Limb (tissue), 2 donors: Measurements from ENCODE around the gene SHROOM3.

Experiments used
- DNase-seq, 2 donors: peaks; one replicate each; pipeline ENCODE4 v3.0.0-alpha.2; 2016; ENCODE audit errors: extremely low spot score in 2 of 2

Gene SHROOM3

GRCh38 chr4:76740866-76741662 lies 306.0 kb downstream of the SHROOM3 start:
- no peak for DNase-seq

GRCh38 chr4:76741663-76742020 lies 306.6 kb downstream of the SHROOM3 start:
- no peak for DNase-seq

GRCh38 chr4:76744241-76744921 lies 309.4 kb downstream of the SHROOM3 start:
- DNase-seq, result no peak

GRCh38 chr4:76745240-76745639 lies 310.2 kb downstream of the SHROOM3 start:
- no peak for DNase-seq

- peak in 1 of 2 donors; percentile 68 for DNase-seq
These were observed 312.5 kb downstream of the SHROOM3 start for GRCh38 chr4:76747563-76747962.

GRCh38 chr4:76748649-76749048 lies 313.6 kb downstream of the SHROOM3 start:
- DNase-seq, result no peak

GRCh38 chr4:76749355-76749754 lies 314.3 kb downstream of the SHROOM3 start:
- no peak for DNase-seq

GRCh38 chr4:76750716-76751115 lies 315.7 kb downstream of the SHROOM3 start:
- DNase-seq, result no peak

GRCh38 chr4:76751612-76752343 lies 316.7 kb downstream of the SHROOM3 start:
- no peak for DNase-seq

- DNase-seq, result no peak
These were observed 318.0 kb downstream of the SHROOM3 start for GRCh38 chr4:76752861-76753501.

GRCh38 chr4:76753814-76754213 lies 318.8 kb downstream of the SHROOM3 start:
- no peak for DNase-seq

- DNase-seq, result no peak
These were observed 319.4 kb downstream of the SHROOM3 start for GRCh38 chr4:76754439-76754838.

- no peak for DNase-seq
These were observed 320.7 kb downstream of the SHROOM3 start for GRCh38 chr4:76755756-76756155.

GRCh38 chr4:76756416-76756815 lies 321.4 kb downstream of the SHROOM3 start:
- no peak for DNase-seq

- DNase-seq, result no peak
These were observed 322.4 kb downstream of the SHROOM3 start for GRCh38 chr4:76757418-76757939.

- DNase-seq, result peak in 1 of 2 donors; percentile 30
These were observed 323.4 kb downstream of the SHROOM3 start for GRCh38 chr4:76758290-76758882.

GRCh38 chr4:76758996-76759395 lies 324.0 kb downstream of the SHROOM3 start:
- DNase-seq, result no peak

GRCh38 chr4:76760193-76760592 lies 325.2 kb downstream of the SHROOM3 start:
- no peak for DNase-seq

- DNase-seq, result no peak
These were observed 327.4 kb downstream of the SHROOM3 start for GRCh38 chr4:76762137-76763130.

- DNase-seq, result no peak
These were observed 329.2 kb downstream of the SHROOM3 start for GRCh38 chr4:76764251-76764650.
